Esophagus squamous epithelium (tissue), 5 donors: ENCODE results near the gene CD38. TPM values are rescaled to one million over a fixed set of nuclear protein-coding genes. Genes with fewer than 3 reads are reported as not detected.

ENCODE experiments used
- DNase-seq: peaks from one replicate; lab custom pipeline; 2025; lab: John Stamatoyannopoulos, UW
- H3K27ac ChIP-seq, 4 donors: fragments of 200-600 bp; sonication (generic); one replicate each; pipeline ENCODE4 v1.5.1; 2016 to 2019; ENCODE audit warnings: mild to moderate bottlenecking in 1 of 4
- H3K27me3 ChIP-seq, 4 donors: fragments of 200-600 bp; sonication (generic); 1 replicate in 3 of 4; 2 replicates in 1 of 4; pipeline versions ENCODE4 v1.5.1 to v1.6.0; 2017 to 2021; ENCODE audit warnings: antibody characterized with exemption in 1 of 4
- H3K36me3 ChIP-seq, 3 donors: fragments of 200-600 bp; sonication (generic); one replicate each; pipeline ENCODE4 v1.5.1; 2016 to 2019
- H3K4me1 ChIP-seq, 3 donors: fragments of 200-600 bp; sonication (generic); one replicate each; pipeline ENCODE4 v1.5.1; 2017 to 2019
- H3K4me3 ChIP-seq, 4 donors: fragments of 200-600 bp; sonication (generic); 1 replicate in 3 of 4; 2 replicates in 1 of 4; pipeline ENCODE4 v1.5.1; 2016 to 2019; ENCODE audit warnings: mild to moderate bottlenecking in 2 of 4, moderate library complexity in 1 of 4
- H3K9me3 ChIP-seq, 3 donors: fragments of 200-600 bp; sonication (generic); one replicate each; pipeline ENCODE4 v1.5.1; 2016 to 2019
- CTCF ChIP-seq, 6 experiments: fragments of 450-650 bp in 4 of 6; fragments of 200-600 bp in 2 of 6; sonication (generic) in 2 of 6; IDR thresholded peaks; one replicate each; pipeline ENCODE4 v1.5.1; 2016 to 2019; ENCODE audit warnings: antibody characterized with exemption in 6 of 6, mild to moderate bottlenecking in 4 of 6, moderate library complexity in 4 of 6
- POLR2A ChIP-seq, 4 donors: fragments of 450-650 bp; IDR thresholded peaks; one replicate each; pipeline ENCODE4 v1.6.1; 2017; ENCODE audit warnings: antibody characterized with exemption in 4 of 4, mild to moderate bottlenecking in 4 of 4, moderate library complexity in 3 of 4
- WGBS, 2 donors: methylation state at CpG; one replicate each; pipeline ENCODE4 v1.1.5; 2018; 5-methylcytosine and 5-hydroxymethylcytosine counted together
- intact Hi-C: fragments of 100-400 bp; cut with DNase I; formaldehyde crosslinking; loops from one replicate; pipeline ENCODE4 v1.15.0; 2022
- total RNA-seq, 4 donors: library from RNA; depleted of rRNA; stranded (reverse); fragments of >200 nt; gene quantifications; one replicate each; pipeline ENCODE4 v1.1.0, GENCODE V29; 2016
- donor health status: DM: yes; HTN: yes; CAD: no.

Gene CD38
- total RNA-seq, 4 donors from 2014 or later = 1.1 to 2.5 (median 1.9) TPM

GRCh38 chr4:15878011-15878410 lies 99.9 kb downstream of the CD38 start:
- Histone ChIP-seq H3K27ac (no peak overlapping the region), H3K9me3 (no peaks in the 10 kb centered on the region), H3K4me3 (no peak overlapping the region), H3K27me3 (no peaks in the 10 kb centered on the region), H3K36me3 (no peaks in the 10 kb centered on the region), H3K4me1 (peaks cover 0 to 5% (median 0%) of the 10 kb centered on the region in 3 donors)
- TF ChIP-seq POLR2A (IDR thresholded peaks at IDR 0.05) (no peak), CTCF (IDR thresholded peaks at IDR 0.05) (no peak)
- intact Hi-C loops = no loop called here
- no peak for DNase-seq
- 92 to 96% methylated on average over 2 to 3 of the region's 3 CpGs for WGBS, 2 donors

GRCh38 chr4:15881820-15882219 lies 103.7 kb downstream of the CD38 start:
- Histone ChIP-seq H3K4me1 (peaks cover 0 to 18% (median 0%) of the 10 kb centered on the region in 3 donors), H3K27ac (no peak overlapping the region), H3K27me3 (no peaks in the 10 kb centered on the region), H3K4me3 (no peak overlapping the region), H3K36me3 (no peaks in the 10 kb centered on the region), H3K9me3 (no peaks in the 10 kb centered on the region)
- no peak for TF ChIP-seq CTCF (IDR thresholded peaks at IDR 0.05)
- no peak for TF ChIP-seq POLR2A (IDR thresholded peaks at IDR 0.05)
- WGBS, 2 donors = 59 to 61% methylated on average over 3 of the region's 3 CpGs
- intact Hi-C loops = loop anchor here (5.0 kb wide), 2 partner anchors 75 kb away; no protein-coding TSS in a partner anchor
- no peak for DNase-seq

- WGBS, 2 donors = 90 to 92% methylated on average over 1 of the region's 1 CpG
- H3K27me3 ChIP-seq = no peaks in the 10 kb centered on the region
- H3K27ac ChIP-seq = no peak overlapping the region
- DNase-seq = no peak
- intact Hi-C loops = loop anchor here (5.0 kb wide), 2 partner anchors 75 kb away; no protein-coding TSS in a partner anchor
- H3K36me3 ChIP-seq = no peaks in the 10 kb centered on the region
- H3K9me3 ChIP-seq = no peaks in the 10 kb centered on the region
- H3K4me3 ChIP-seq = no peak overlapping the region
- TF ChIP-seq CTCF (IDR thresholded peaks at IDR 0.05) (peak; percentile 80 to 94 (median 89)), POLR2A (IDR thresholded peaks at IDR 0.05) (no peak)
- H3K4me1 ChIP-seq = peaks cover 0 to 18% (median 0%) of the 10 kb centered on the region in 3 donors
Observed at GRCh38 chr4:15882675-15883086, 104.6 kb downstream of the CD38 start.

DNA sequence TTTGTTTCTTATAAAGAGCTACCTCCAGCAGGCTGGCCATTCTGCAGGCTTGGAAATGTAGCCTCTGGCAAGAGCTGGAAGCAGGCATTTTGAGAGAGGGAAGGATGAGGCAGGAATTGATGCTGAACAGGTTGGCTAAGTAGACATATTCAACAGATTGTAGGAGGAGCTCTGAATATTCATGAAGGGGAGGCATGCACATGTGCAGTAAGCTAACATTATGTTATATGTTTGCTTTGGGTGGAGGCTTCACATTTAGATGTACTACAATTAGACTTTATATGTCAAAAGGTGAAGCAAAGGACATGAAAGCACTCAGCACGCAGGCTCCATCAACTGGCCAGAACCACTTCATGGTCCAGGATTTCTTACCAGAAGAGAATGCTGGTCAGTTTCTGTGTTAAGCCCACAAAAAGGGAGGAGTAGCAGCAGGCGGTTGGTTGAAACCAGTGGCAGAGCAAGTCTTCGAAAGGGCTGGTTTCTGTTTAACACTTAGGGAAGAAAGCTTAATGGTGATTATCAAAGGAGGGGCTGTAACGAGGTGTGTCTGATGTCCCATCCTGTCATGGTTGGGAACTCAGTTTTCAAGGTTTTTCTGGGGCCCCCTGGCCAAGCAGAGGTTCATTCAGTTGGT lies 105.6 kb downstream of the CD38 start:
- no peak for DNase-seq
- Histone ChIP-seq H3K27ac (no peak overlapping the region), H3K27me3 (no peaks in the 10 kb centered on the region), H3K9me3 (no peaks in the 10 kb centered on the region), H3K4me1 (peaks cover 0 to 18% (median 0%) of the 10 kb centered on the region in 3 donors), H3K4me3 (no peak overlapping the region), H3K36me3 (no peaks in the 10 kb centered on the region)
- TF ChIP-seq CTCF (IDR thresholded peaks at IDR 0.05) (no peak), POLR2A (IDR thresholded peaks at IDR 0.05) (no peak)
- 72 to 93% methylated on average over 4 of the region's 4 CpGs for WGBS, 2 donors
- intact Hi-C loops = loop anchor here (5.0 kb wide), 2 partner anchors 74 to 76 kb away; no protein-coding TSS in a partner anchor

DNA sequence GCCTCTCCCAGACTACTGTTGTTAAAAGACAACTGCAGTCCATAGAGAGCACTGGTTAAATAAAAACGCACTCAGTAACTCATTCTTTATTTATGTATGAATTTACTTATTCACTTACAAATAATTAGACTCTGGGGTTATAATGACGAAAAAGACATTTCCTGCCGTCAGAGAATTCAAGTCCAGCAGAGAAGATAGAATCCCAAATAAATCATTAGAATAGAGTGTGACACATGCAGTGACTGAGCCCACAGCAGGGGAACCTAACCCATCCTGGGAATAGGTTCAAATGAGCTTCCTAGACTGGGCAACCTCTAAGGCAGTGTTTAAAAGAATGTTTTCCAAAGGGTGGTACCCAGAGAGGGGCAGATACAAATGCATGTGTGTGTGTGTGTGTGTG lies 106.5 kb downstream of the CD38 start:
- no peaks in the 10 kb centered on the region for H3K36me3 ChIP-seq
- H3K27me3 ChIP-seq = no peaks in the 10 kb centered on the region
- H3K4me3 ChIP-seq = no peak overlapping the region
- peaks cover 0 to 18% (median 0%) of the 10 kb centered on the region in 3 donors for H3K4me1 ChIP-seq
- H3K9me3 ChIP-seq = no peaks in the 10 kb centered on the region
- intact Hi-C loops = loop anchor here (5.0 kb wide), 2 partner anchors 73 to 77 kb away; no protein-coding TSS in a partner anchor
- no peak overlapping the region for H3K27ac ChIP-seq
- 71 to 87% methylated on average over 3 of the region's 3 CpGs for WGBS, 2 donors
- no peak for TF ChIP-seq CTCF (IDR thresholded peaks at IDR 0.05)
- TF ChIP-seq POLR2A (IDR thresholded peaks at IDR 0.05) = no peak
- no peak for DNase-seq
